ENCODE measurements around the gene ICAM1. TPM values are rescaled to one million over a fixed set of nuclear protein-coding genes. Genes with fewer than 3 reads are reported as not detected.
A peak's percentile ranks its signal among the peaks of the same experiment; 100 is the strongest.

Gene ICAM1
- total RNA-seq, 1 experiment from 2014 or later, result 2.2 TPM

DNA sequence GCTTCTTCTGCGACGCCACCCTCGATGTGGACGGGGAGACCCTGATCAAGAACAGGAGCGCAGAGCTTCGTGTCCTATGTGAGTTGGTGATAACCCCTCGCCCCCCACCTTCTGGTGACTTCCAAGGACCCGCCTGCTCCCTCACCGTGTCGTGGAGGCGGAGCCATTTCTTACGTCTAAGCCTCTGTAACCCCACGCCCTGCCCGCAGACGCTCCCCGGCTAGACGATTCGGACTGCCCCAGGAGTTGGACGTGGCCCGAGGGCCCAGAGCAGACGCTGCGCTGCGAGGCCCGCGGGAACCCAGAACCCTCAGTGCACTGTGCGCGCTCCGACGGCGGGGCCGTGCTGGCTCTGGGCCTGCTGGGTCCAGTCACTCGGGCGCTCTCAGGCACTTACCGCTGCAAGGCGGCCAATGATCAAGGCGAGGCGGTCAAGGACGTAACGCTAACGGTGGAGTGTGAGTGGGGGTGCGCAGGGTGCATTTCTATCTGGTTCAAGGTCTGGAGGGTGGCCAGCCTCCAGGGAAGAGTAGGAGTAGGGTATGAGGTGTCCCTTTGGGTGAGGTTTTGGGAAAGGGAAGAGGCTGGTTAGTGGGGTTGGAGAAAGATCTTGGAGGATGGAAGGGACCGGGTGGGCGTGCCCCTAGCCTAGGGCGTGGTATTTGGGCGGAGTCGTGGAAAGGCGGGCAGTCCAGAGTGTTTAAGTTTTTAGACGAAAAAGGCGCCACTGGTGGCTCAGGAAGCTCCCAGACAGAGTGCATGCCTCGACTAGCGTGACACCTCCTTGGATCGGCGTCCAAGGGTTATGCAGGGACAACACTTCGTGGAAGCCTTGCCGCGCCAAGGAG, 22.1 kb downstream of the ICAM1 start:
- DNase-seq (ENCODE audit: low read depth), result no peak

DNA sequence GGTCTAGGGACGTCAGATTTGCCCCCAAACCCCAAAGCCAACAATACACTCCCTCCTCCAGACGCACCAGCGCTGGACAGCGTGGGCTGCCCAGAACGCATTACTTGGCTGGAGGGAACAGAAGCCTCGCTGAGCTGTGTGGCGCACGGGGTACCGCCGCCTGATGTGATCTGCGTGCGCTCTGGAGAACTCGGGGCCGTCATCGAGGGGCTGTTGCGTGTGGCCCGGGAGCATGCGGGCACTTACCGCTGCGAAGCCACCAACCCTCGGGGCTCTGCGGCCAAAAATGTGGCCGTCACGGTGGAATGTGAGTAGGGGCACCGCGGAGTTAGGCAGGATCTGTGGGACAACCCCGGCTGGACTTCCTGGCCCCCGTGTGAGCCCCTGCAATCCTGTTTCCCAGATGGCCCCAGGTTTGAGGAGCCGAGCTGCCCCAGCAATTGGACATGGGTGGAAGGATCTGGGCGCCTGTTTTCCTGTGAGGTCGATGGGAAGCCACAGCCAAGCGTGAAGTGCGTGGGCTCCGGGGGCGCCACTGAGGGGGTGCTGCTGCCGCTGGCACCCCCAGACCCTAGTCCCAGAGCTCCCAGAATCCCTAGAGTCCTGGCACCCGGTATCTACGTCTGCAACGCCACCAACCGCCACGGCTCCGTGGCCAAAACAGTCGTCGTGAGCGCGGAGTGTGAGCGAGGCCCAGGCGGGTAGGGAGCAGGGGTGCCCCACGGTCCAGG, 22.9 kb downstream of the ICAM1 start:
- no peak for DNase-seq (ENCODE audit: low read depth)

DNA sequence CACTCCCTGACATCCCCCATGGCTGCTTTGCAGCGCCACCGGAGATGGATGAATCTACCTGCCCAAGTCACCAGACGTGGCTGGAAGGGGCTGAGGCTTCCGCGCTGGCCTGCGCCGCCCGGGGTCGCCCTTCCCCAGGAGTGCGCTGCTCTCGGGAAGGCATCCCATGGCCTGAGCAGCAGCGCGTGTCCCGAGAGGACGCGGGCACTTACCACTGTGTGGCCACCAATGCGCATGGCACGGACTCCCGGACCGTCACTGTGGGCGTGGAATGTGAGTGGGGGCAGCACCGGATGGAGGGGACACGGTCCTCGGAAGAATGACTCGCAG, 23.4 kb downstream of the ICAM1 start:
- no peak for DNase-seq (ENCODE audit: low read depth)

DNA sequence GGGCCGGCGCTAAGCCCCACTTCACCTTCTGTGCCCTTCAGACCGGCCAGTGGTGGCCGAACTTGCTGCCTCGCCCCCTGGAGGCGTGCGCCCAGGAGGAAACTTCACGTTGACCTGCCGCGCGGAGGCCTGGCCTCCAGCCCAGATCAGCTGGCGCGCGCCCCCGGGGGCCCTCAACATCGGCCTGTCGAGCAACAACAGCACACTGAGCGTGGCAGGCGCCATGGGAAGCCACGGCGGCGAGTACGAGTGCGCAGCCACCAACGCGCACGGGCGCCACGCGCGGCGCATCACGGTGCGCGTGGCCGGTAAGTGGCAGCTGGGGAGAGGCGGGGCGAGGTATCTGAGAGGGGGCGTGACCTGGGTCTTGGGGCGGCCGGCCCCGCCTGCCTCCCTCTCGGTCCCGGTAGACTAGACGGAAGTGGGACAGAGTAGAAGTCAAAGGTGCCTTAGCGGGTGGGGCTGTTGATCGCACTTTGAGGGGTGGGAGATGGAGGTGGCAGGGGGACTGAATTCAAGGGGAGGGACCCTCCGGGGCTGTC, 24.5 kb downstream of the ICAM1 start:
- DNase-seq (ENCODE audit: low read depth), result peak; percentile 12

DNA sequence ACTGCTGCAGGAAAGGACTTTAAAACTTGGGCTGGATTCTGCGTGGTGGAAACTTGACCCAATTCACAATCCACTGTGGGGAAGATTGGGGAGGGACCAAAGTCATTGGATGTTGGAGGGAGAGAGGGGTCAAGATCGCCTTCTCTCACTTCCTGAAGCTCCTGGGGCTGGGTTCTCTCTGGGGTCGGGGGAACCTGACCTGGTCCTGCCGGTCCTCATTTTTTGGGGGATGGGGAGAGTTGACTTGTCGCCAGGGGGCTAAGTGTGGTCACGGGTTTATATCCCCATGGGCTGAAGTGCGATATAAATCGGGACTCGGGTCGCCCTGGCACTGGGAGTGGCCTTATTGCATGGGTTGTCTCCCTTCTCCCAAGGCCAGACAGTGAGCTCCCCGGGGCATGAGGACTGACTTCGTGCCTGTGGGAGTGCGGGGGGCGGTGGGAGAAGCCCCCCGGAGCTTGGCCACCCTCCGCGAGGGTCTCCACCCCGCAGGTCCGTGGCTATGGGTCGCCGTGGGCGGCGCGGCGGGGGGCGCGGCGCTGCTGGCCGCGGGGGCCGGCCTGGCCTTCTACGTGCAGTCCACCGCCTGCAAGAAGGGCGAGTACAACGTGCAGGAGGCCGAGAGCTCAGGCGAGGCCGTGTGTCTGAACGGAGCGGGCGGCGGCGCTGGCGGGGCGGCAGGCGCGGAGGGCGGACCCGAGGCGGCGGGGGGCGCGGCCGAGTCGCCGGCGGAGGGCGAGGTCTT, 25.1 kb downstream of the ICAM1 start:
- DNase-seq (ENCODE audit: low read depth), result no peak

DNA sequence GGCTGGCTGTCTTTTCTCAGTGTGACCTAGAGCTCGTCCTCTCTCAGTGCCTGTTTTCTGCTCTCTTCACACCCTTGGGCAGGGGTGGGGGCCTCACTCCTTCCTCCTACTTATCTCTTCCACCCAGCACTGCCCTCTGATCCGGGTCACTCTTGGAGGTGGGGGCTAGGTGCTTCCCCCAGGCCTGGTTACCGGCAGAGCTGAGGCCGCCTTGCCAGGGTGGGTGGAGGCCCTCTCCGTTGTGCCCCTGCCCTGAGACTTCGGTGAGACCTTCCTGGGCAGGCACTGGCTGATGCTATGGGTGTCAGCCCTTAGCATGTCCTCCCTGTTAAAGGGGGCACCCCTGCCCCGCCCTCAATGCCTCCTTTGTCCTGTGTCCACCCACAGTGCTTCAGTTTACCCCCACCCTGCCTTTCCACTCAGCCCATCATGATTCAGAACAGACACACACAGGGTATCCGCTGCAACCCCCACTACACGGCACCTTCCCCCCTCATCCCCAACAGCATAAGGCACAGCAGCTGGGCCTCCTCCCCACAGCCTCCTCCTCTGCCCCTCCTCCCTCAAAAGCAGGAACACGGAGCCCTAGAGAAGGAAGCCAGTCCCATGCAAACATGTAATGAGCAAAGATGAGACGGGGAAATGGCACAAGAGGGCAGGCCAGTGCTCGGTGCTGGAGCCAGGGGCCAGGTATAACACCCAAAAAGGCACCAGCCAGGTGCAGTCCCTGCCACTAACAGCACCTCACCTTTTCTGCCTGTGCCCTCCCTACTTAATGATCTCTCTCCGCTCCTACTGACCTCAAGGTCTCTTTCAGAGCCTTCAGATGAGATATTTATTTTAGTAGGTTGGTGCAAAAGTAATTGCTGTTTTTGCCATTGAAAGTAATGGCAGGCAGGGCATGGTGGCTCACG, 28.9 kb downstream of the ICAM1 start:
- DNase-seq (ENCODE audit: low read depth), result no peak

DNA sequence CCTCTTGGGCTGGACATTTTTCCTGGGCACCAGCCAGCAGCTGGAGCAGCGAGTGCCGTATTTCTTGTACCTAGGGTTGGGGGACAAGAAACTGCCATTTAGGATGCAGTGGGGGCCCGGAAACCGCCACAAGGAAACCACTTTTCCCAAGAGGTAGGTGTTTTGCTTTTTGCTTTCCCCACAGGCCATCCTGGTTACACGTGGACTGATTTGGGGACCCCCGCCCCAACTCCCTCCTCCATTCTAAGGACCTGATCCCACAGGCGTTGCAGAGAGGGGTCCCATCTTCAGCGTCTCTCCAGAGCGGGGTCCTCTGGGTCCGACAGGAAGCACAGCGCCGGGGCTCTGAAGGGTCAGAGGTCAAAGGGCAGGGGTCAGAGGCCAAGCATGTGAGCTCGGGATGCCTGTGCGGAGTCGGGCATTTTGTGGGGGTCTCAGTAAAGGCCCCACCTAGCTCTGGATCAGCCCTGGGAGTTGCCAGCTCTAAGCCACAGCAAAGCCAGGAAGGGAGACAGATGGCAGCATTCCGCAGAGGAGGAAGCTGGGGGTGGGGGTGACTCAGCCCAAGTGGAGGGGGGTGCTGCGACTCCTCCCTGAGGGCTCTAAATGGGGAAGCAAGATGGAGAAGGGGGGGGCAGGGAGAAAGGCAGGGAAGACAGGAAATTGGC, 34.4 kb downstream of the ICAM1 start:
- peak; percentile 72 for DNase-seq (ENCODE audit: low read depth)

DNA sequence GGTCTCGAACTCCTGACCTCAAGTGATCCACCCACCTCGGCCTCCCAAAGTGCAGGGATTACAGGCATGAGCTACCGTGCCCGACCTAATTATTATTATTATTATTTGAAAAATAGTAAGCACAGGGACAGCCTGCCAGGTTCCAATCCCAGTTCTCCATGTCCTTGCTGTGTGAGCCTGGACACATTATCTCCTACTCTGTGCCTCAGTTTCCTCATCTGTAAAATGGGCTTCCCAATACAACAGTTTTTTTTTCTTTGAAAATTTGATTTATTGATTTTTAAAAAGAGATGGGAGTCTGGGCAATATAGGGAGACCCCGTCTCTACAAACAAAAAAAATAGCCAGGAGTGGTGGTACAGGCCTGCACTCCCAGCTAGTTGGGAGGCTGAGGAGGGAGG, 35.4 kb downstream of the ICAM1 start:
- DNase-seq (ENCODE audit: low read depth), result no peak

DNA sequence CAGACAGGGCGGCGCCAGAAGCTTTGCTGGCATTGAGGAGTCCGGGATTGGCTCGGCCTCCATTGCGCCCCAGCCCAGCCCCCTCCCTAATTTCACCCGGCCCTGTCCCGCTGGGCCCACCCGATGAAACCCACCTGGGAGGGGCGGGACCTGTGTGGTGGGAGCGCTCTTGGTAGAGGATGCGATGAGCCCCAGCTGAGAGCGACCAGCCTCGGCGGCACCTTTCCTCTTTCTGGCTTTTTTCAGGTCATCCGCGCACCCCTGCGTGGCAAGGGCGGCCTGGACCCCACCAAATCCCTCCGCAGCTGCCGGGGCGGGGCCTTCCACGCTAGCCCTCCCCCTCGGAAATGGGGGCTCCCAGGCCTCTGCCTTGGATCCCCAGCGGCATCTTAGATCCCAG, 38.5 kb downstream of the ICAM1 start, which contains the start of gene ZGLP1:
Gene ZGLP1, minus strand, starts transcription at position 393 of the 400 bp plus-strand sequence.
- DNase-seq (ENCODE audit: low read depth), result no peak

DNA sequence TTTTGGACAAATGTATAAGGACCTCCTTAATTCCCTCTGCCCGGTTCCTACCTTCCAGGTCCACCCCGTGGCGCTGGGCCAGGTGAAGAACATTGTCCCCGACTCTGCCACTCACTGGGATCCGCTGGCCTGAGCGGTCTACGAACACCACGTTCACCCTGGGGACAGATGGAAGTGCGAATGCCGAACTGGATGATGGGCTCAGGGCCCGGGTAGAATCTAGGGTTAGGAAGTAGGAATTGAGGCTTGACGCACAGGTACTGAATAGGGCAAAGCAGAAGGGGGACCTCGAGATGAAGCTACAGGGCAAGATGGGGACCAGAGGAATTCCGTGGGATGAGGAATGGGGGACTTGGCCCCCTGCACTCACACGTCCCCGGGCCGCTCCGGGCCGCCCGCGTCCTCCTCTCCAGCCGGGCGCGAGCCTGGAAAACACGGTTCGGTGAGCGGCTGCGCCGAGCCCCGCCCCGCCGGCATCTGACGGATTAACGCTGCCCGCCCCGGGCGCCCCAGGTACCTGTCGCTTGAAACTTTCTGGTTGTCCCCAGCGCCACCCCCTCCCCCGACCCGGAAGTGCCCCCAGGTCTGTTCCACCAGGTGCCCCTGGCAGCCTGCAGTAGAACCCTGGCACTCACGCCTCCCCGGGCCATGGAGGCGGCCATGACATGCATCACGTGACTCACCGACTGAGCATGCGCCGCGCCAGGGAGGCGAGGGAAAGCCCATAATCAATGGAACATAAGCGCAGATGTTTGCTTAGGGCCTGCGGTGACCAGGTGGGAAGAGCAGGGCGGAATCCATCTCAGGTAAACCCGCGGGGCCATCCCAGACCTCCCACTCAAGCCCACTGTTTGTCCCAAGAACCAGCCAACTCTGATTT, 44.7 kb downstream of the ICAM1 start, which contains the start of gene FDX2:
Gene FDX2, minus strand, starts transcription at position 681 of the 880 bp plus-strand sequence. Its CDS starts 19 bp downstream, at position 662.
- peak; percentile 75 for DNase-seq (ENCODE audit: low read depth)

DNA sequence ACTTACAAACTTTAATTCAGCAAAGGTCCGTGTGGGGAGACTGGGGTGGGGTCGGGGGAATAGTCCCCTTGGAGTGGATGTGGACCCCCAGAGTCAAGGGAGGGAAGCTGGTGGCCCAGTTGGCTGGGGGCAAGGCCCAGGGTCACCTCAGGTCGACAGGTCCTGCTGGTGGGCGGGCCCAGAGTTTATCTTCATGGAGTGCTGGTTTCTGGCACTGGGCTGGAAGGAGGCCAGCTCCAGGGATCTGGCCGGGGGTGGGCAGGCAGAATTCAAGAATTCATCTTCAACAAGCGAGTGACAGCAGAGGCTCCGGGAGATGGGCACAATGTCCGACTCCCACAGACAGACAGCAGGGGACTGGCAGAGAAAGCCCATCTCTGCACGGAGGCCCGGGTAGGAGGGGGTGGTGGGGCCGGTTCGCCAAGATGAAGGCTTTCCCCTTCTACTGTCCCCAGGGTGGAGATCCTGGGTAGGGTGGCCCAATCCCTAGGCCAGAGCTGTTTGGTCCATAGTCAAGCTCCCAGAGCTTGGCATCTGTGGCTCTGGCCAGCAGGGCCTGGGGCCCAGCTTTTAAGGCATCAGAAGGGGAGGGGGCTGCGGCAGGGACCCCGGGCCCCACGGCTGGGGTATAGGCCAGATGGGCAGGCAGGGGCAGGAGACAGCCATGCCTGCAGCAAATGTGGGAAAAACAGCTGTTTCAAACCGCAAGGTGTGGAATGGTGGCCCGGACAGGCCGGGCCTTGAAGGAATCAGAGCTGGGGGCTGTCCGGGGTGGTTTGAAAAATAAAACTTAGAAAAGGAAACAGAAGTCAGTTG, 45.5 kb downstream of the ICAM1 start:
- DNase-seq (ENCODE audit: low read depth), result no peak

DNA sequence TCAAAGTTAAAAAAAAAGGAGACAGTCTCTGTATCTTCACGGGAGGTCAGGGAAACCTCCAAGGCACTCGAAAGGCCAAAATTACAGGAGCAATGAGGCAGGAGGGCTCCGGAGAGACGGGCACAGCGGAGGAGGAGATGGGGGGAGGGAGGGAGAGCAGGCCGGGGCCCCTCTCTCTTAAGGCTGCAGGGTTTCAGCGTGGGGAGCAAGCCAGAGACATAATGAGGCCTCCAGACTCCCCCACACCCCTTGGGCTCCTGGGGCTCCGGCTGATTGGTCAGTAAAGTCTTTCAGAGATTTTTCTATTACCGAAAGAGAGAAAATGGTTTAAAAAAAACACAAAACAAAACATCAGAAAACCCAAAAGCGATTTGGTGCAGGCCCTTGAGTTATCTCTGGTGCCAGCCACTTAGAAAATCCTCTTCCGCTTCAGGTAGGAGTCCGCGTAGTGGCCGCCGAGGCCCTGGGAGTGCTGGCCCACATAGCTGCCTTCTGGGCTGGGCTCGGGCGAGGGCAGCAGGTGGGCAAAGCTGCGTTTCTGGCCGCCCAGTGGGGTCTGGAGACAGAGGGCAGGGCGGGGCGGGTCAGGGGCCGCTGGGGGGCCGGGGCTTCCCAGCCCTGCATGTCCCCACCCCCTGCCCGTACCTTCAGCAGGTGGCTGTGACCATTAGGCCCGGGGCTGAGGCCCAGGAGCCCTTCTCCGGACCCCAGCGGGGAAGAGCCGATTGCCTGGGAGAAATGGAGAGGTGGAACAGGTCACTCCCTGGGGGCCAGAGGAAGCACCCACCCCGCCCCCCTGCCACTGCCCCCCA, 46.3 kb downstream of the ICAM1 start:
- no peak for DNase-seq (ENCODE audit: low read depth)

DNA sequence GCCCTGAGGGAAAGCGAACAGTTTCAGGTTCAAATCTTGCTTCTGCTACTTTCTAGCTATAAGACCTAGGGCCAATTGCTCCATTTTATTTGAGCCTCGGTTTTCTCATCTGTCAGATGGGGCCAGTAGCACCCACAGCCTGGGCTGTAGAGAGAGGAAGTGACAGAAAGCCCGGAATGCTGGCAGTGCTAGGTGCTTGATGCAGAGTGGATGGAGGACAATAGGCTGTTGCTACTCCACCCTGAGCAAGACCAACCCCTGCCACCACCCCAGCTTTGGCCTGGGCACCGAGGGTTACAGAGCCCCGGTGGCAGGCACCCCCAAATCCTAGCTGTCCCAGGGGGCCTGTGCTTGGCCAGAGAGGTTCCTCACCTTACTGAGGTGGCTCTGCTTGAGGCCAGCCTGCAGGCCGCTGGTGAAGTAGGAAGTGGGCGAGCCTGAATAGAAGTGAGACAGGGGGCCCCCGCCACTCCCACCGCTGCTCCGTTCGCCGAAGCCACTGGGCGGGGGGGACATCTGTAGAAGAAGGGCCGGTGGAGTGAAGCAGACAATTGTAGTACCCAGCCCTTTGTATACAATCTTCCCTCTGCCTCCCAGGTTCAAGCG, 47.0 kb downstream of the ICAM1 start:
- no peak for DNase-seq (ENCODE audit: low read depth)

DNA sequence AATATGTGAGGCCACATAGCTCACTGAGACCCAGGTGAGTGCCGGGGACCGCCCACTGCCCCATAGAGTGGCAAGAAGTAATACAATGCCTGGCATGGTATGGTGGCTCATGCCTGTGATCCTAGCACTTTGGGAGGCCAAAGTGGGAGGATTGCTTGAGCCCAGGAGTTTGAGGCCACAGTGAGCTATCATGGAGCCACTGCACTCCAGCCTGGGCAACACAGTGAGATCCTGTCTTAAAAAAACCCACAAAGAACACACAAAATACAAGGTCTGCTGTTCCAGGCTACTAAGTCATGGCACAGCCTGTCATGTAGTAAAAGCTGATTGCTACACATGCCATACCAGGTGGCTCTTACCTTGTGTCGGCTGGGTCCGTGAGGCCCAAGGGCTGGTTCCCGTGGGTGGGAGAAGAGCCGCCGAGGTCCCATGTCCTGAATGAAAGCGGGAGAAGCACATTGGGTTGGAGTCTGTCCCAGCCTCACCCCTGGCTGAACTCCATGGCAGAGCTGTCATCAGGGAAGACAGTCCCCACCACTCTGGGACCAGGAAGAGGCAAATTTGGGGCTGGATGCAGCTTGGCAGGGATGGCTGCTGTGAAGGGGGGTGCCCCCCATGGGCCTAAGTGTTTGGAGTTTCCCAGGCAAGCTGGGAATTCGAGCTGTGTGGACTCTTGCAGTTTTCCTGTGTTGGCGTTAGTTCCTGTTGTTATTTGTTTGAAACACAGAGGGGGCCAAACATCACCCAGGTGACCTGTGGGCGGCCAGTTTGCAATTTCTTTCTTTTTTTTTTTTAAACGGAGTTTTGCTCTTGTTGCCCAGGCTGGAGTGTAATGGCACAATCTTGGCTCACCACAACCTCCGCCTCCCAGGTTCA, 48.1 kb downstream of the ICAM1 start:
- no peak for DNase-seq (ENCODE audit: low read depth)

DNA sequence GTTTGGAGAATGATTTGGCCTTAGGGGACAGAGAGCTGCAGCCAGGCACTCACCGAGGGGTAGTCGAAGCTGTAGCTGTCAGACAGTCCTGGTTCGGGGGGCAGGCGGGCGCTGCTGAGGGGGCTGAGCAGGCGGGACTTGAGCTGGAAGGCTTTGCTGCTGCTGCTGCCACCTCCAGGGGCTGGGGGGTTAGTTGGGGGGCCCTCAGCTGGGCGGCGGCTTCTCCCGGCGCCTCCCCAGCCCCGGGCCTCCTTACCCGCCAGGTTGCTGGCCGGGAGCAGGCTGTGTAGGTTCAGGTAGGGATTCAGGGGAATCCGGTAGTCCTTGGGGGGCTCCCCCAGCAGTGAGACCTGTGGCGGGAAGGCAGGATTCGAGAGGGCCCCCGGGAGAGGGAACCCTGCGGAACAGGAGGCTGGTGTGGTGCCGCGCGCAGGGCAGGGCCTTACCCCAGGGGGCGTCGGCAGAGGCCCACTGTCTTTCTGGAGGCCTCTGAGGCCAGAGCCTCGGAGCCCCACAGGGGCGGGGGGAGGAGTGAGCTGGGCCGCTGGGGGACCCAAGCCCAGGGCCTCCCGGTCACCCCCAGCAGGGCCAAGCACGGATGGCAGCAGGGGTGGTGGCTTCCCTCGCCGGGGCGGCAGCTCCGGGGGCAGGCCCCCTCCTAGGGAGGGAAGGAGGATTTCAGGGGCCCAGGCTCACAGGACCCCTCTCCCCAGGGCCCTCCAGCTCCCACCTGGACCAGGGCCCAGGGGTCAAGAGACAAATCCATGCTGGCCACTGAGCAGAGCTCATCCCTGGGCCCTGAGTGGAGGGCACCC, 49.9 kb downstream of the ICAM1 start:
- DNase-seq (ENCODE audit: low read depth), result no peak

All from LHCN-M2 (cell line).